Colonic mucosa (tissue), 4 donors: ENCODE results near the gene MPST. TPM values are rescaled to one million over a fixed set of nuclear protein-coding genes. Genes with fewer than 3 reads are reported as not detected.
A peak's percentile ranks its signal among the peaks of the same experiment; 100 is the strongest.

Experiments used
- DNase-seq: peaks from one replicate; pipeline ENCODE4 v3.0.0-alpha.2; 2020
- H3K27ac ChIP-seq: fragments of 200-600 bp; one replicate; pipeline ENCODE4 v1.8.0; 2021
- H3K27me3 ChIP-seq: fragments of 200-600 bp; one replicate; pipeline ENCODE4 v1.8.0; 2021
- H3K36me3 ChIP-seq: fragments of 200-600 bp; one replicate; pipeline ENCODE4 v1.8.0; 2021
- H3K4me1 ChIP-seq: fragments of 200-600 bp; one replicate; pipeline ENCODE4 v1.8.0; 2021; ENCODE audit warnings: mild to moderate bottlenecking
- H3K4me3 ChIP-seq: fragments of 200-600 bp; one replicate; pipeline ENCODE4 v1.8.0; 2021
- H3K9ac ChIP-seq, 2 donors: one replicate each; pipeline ENCODE4 v1.7.0; 2013; ENCODE audit warnings: control low read depth in 2 of 2, low read depth in 2 of 2, low read length in 2 of 2
- H3K9me3 ChIP-seq: fragments of 200-600 bp; one replicate; pipeline ENCODE4 v1.8.0; 2021
- intact Hi-C: fragments of 100-400 bp; cut with DNase I; formaldehyde crosslinking; loops from one replicate; pipeline ENCODE4 v1.14.1; 2022
- total RNA-seq, 2 donors: library from RNA; stranded (reverse); fragmentation: NEBNext Ultra II Directional in 1 of 2; extraction: Animal tissue kit (Norgen Biotek cat#: 25700) in 1 of 2; gene quantifications; one replicate each; pipeline ENCODE4 v1.2.1, GENCODE V29; 2021
- TF ChIP-seq, protein P1 (sequence below): fragments of 200-600 bp; IDR thresholded peaks from one replicate; pipeline ENCODE4 v1.8.0; 2022; ENCODE audit warnings: antibody characterized with exemption, mild to moderate bottlenecking
- donor health status: healthy.
- donor health status: DM: no; HTN: no; CAD: no.
- donor health status: DM: no; HTN: no; CAD: no.

The MPST gene
- total RNA-seq, 2 donors from 2014 or later, result 217 to 259 TPM

- Histone ChIP-seq H3K27me3 (no peaks in the 10 kb centered on the region), H3K36me3 (no peaks in the 10 kb centered on the region), H3K4me3 (no peak overlapping the region), H3K9me3 (no peaks in the 10 kb centered on the region), H3K4me1 (peaks cover 22% of the 10 kb centered on the region), H3K9ac (no peak overlapping the region), H3K27ac (no peak overlapping the region)
- DNase-seq, result no peak
- intact Hi-C loops, result loop anchor here (10.0 kb wide), 2 partner anchors 64 to 194 kb away; no protein-coding TSS in a partner anchor
- TF ChIP-seq, protein P1, sequence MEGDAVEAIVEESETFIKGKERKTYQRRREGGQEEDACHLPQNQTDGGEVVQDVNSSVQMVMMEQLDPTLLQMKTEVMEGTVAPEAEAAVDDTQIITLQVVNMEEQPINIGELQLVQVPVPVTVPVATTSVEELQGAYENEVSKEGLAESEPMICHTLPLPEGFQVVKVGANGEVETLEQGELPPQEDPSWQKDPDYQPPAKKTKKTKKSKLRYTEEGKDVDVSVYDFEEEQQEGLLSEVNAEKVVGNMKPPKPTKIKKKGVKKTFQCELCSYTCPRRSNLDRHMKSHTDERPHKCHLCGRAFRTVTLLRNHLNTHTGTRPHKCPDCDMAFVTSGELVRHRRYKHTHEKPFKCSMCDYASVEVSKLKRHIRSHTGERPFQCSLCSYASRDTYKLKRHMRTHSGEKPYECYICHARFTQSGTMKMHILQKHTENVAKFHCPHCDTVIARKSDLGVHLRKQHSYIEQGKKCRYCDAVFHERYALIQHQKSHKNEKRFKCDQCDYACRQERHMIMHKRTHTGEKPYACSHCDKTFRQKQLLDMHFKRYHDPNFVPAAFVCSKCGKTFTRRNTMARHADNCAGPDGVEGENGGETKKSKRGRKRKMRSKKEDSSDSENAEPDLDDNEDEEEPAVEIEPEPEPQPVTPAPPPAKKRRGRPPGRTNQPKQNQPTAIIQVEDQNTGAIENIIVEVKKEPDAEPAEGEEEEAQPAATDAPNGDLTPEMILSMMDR, result no peak
Observed at GRCh38 chr22:37049224-37049623, 29.7 kb downstream of the MPST start.

GRCh38 chr22:37050913-37051312 is 31.4 kb downstream of the MPST start:
- TF ChIP-seq, protein P1, result no peak
- DNase-seq, result no peak
- Histone ChIP-seq H3K36me3 (no peaks in the 10 kb centered on the region), H3K9me3 (no peaks in the 10 kb centered on the region), H3K27ac (peak overlapping the region; percentile 81), H3K4me3 (no peak overlapping the region), H3K9ac (peak overlapping the region; percentile 56 to 72), H3K27me3 (no peaks in the 10 kb centered on the region), H3K4me1 (peaks cover 18% of the 10 kb centered on the region)
- intact Hi-C loops, result no loop called here

DNA sequence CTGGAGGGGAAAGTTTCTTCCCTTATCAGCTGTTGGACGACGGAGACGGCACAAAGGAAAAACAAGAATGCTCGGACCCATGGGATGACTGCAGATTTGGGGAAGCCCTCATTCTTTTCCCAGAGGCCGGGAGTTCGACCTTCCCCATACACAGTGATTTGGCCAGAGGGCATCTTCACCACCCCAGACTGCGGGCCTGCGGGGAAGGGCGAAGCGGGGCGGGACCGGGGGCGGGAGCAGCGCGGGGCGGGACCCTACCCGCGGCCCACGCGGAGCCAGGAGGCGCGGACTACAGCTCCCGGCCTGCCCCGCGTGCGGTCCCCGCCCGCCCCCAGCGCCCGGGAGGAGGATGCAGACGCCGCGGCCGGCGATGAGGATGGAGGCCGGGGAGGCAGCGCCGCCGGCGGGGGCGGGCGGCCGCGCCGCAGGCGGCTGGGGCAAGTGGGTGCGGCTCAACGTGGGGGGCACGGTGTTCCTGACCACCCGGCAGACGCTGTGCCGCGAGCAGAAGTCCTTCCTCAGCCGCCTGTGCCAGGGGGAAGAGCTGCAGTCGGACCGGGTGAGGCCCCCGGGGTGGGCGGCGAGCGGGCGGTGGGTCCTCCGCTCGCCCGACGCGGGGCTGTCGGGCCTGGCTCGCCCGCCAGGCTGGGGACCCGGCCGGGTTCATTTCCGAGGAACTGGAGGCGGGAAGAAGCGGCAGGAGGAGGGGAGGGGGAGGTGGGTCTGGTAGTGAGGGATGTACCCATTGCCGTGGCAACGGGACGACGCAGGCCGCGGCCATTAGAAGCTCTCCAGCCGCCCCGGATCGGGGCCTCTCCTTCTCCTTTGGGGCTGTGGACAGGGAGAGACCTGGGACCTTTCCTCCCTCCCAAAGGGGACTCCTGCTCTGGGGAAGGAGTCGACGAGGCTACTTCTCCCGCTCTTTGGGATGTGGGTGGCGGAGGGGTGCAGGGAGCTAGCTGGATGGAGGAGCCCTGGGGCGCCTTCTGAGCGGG is 32.1 kb downstream of the MPST start, which contains the start of gene KCTD17:
Gene KCTD17, plus strand, starts transcription at position 352 of the 995 bp plus-strand sequence. Its CDS starts 19 bp downstream, at position 371.
- Histone ChIP-seq H3K4me1 (peaks cover 18% of the 10 kb centered on the region), H3K9me3 (no peaks in the 10 kb centered on the region), H3K27me3 (no peaks in the 10 kb centered on the region), H3K4me3 (peak within 1 kb of the TSS; percentile 69), H3K36me3 (no peaks in the 10 kb centered on the region), H3K9ac (peak within 1 kb of the TSS; percentile 72 to 73), H3K27ac (peak within 1 kb of the TSS; percentile 81)
- intact Hi-C loops, result no loop called here
- TF ChIP-seq, protein P1, result no peak
- DNase-seq, result peak; percentile 82

DNA sequence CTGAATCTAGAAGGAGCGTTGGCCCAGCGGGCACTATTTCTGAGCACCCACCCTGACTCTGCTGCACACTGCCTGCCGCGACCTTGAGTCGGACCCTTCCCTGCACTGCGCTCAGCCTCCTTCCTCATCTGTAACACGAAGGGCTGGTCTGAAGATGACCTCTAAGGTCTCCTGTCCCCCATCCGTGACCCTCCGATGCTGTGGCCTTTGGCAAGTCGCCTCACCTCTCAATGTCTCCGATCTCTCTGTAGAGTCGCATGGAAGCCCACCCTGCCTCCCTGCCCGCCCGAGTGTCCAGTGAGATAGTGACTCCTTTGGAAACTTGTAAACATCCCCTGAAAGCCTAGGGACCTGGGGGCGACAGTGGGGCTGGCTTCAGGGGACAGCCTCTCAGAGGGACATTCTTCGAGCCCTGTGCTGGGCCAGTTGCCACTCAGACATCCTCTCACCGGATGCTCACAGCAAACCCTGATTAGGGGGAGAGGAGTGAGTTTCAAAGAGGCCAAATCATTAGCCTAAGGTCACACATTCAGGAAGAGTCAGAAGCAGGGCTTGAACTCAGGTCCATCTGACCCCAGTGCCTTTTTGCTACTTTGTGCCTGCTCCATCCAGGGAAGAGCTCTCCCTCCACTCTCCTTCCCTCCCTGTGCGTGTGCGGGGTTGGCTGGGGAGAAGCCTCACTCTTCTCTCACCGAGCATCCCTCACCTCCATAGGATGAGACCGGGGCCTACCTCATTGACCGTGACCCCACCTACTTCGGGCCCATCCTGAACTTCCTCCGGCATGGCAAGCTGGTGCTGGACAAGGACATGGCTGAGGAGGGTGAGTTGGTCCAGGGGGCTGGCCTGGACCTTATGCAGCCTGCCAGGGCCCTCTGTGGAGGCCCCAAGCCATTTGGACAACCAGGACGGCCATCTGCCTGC is 33.1 kb downstream of the MPST start:
- no peaks in the 10 kb centered on the region for H3K9me3 ChIP-seq
- peak overlapping the region in 1 of 2 donors; percentile 74 for H3K9ac ChIP-seq
- peak overlapping the region; percentile 69 for H3K4me3 ChIP-seq
- TF ChIP-seq, protein P1, result no peak
- DNase-seq, result no peak
- H3K27me3 ChIP-seq, result no peaks in the 10 kb centered on the region
- H3K27ac ChIP-seq, result no peak overlapping the region
- no peaks in the 10 kb centered on the region for H3K36me3 ChIP-seq
- intact Hi-C loops, result no loop called here
- peaks cover 18% of the 10 kb centered on the region for H3K4me1 ChIP-seq
